Dendritic cell treated with granulocyte-macrophage colony-stimulating factor and Interleukin-4, amounts not matched to agents 40 ng/mL and 50 ng/mL, for 4 days (primary cell): Measurements from ENCODE around the gene PCDHB12.
"Not testable (repeated sequence)": the region's sequence is repeated elsewhere in the genome, so short reads cannot be mapped to it uniquely, and the experiment has no call there.

ENCODE experiments used
- H3K27ac Mint-ChIP-seq: one replicate; pipeline ENCODE4 v1.8.0; 2022; ENCODE audit warnings: mild to moderate bottlenecking, mixed read lengths
- H3K27me3 Mint-ChIP-seq: one replicate; pipeline ENCODE4 v1.8.0; 2022; ENCODE audit warnings: mild to moderate bottlenecking, mixed read lengths
- H3K36me3 Mint-ChIP-seq: one replicate; pipeline ENCODE4 v1.8.0; 2022; ENCODE audit warnings: low read depth, mixed read lengths
- H3K4me1 Mint-ChIP-seq: one replicate; pipeline ENCODE4 v1.8.0; 2022; ENCODE audit warnings: low read depth, mixed read lengths
- H3K4me3 Mint-ChIP-seq: one replicate; pipeline ENCODE4 v1.8.0; 2022; ENCODE audit warnings: mild to moderate bottlenecking, moderate library complexity, mixed read lengths
- H3K9me3 Mint-ChIP-seq: one replicate; pipeline ENCODE4 v1.8.0; 2022; ENCODE audit warnings: mixed read lengths
- intact Hi-C: fragments of 100-400 bp; cut with micrococcal nuclease; formaldehyde crosslinking; loops from one replicate; pipeline ENCODE4 v1.15.0; 2022

Gene PCDHB12

GRCh38 chr5:141208478-141208877 is at the start of gene PCDHB12:
Gene PCDHB12, plus strand, starts transcription at chr5:141208719. Its CDS starts 189 bp downstream, at chr5:141208908.
- H3K27me3 Mint-ChIP-seq = peaks cover 27% of the 10 kb centered on the region
- no peaks in the 10 kb centered on the region for H3K4me1 Mint-ChIP-seq
- H3K36me3 Mint-ChIP-seq = no peaks in the 10 kb centered on the region
- no peak within 1 kb of the TSS for H3K27ac Mint-ChIP-seq
- peaks cover 27% of the 10 kb centered on the region for H3K9me3 Mint-ChIP-seq
- no peak within 1 kb of the TSS for H3K4me3 Mint-ChIP-seq
- intact Hi-C loops = no loop called here

- H3K9me3 Mint-ChIP-seq = peaks cover 47% of the 10 kb centered on the region
- H3K27me3 Mint-ChIP-seq = peaks cover 4% of the 10 kb centered on the region
- no peak within 1 kb of the TSS for H3K27ac Mint-ChIP-seq
- no peaks in the 10 kb centered on the region for H3K36me3 Mint-ChIP-seq
- H3K4me1 Mint-ChIP-seq = no peaks in the 10 kb centered on the region
- intact Hi-C loops = no loop called here
- no peak within 1 kb of the TSS for H3K4me3 Mint-ChIP-seq
Observed at GRCh38 chr5:141172381-141173204, 35.9 kb upstream of the PCDHB12 start, which contains the start of gene PCDHB7. Gene PCDHB7, plus strand, starts transcription at chr5:141172644. Its CDS starts 192 bp downstream, at chr5:141172836.

GRCh38 chr5:141174291-141175104 is 34.0 kb upstream of the PCDHB12 start:
- H3K27me3 Mint-ChIP-seq, intact Hi-C loops, H3K27ac Mint-ChIP-seq: not testable (repeated sequence)

GRCh38 chr5:141175933-141176332 is 32.6 kb upstream of the PCDHB12 start:
- Mint-ChIP-seq H3K4me3 (no peak overlapping the region), H3K27me3 (peaks cover 7% of the 10 kb centered on the region), H3K36me3 (no peaks in the 10 kb centered on the region), H3K27ac (no peak overlapping the region), H3K9me3 (peaks cover 28% of the 10 kb centered on the region), H3K4me1 (no peaks in the 10 kb centered on the region)
- intact Hi-C loops = no loop called here

More at GRCh38 chr5:141174291-141175104, 34.0 kb upstream of the PCDHB12 start:
- peaks cover 30% of the 10 kb centered on the region for H3K9me3 Mint-ChIP-seq
- H3K4me3 Mint-ChIP-seq, H3K36me3 Mint-ChIP-seq, H3K4me1 Mint-ChIP-seq: not testable (repeated sequence)

GRCh38 chr5:141177577-141178191 is 30.8 kb upstream of the PCDHB12 start, which contains the start of gene PCDHB8:
Gene PCDHB8, plus strand, starts transcription at chr5:141177790. Its CDS starts 245 bp downstream, at chr5:141178035.
- intact Hi-C loops, H3K36me3 Mint-ChIP-seq: not testable (repeated sequence)
- peaks cover 14% of the 10 kb centered on the region for H3K27me3 Mint-ChIP-seq

GRCh38 chr5:141179371-141179770 is 29.1 kb upstream of the PCDHB12 start:
- Mint-ChIP-seq H3K9me3 (peaks cover 33% of the 10 kb centered on the region), H3K27me3 (peaks cover 18% of the 10 kb centered on the region)
- H3K36me3 Mint-ChIP-seq, H3K4me1 Mint-ChIP-seq, H3K27ac Mint-ChIP-seq, intact Hi-C loops, H3K4me3 Mint-ChIP-seq: not testable (repeated sequence)

More at GRCh38 chr5:141177577-141178191, 30.8 kb upstream of the PCDHB12 start, which contains the start of gene PCDHB8:
- H3K4me3 Mint-ChIP-seq, H3K27ac Mint-ChIP-seq, H3K4me1 Mint-ChIP-seq: not testable (repeated sequence)
- H3K9me3 Mint-ChIP-seq = peaks cover 35% of the 10 kb centered on the region

- H3K4me1 Mint-ChIP-seq, H3K4me3 Mint-ChIP-seq, H3K36me3 Mint-ChIP-seq, intact Hi-C loops, H3K27ac Mint-ChIP-seq: not testable (repeated sequence)
- Mint-ChIP-seq H3K27me3 (peaks cover 23% of the 10 kb centered on the region), H3K9me3 (peaks cover 36% of the 10 kb centered on the region)
Observed at GRCh38 chr5:141179876-141180275, 28.6 kb upstream of the PCDHB12 start.

GRCh38 chr5:141180313-141180712 is 28.2 kb upstream of the PCDHB12 start:
- Mint-ChIP-seq H3K9me3 (peaks cover 40% of the 10 kb centered on the region), H3K4me1 (no peaks in the 10 kb centered on the region), H3K4me3 (no peak overlapping the region), H3K27ac (no peak overlapping the region), H3K27me3 (peaks cover 24% of the 10 kb centered on the region), H3K36me3 (no peaks in the 10 kb centered on the region)
- intact Hi-C loops = no loop called here

- Mint-ChIP-seq H3K4me3 (no peak within 1 kb of the TSS), H3K36me3 (no peaks in the 10 kb centered on the region), H3K4me1 (no peaks in the 10 kb centered on the region), H3K27ac (no peak within 1 kb of the TSS), H3K9me3 (peaks cover 50% of the 10 kb centered on the region), H3K27me3 (peaks cover 29% of the 10 kb centered on the region)
- intact Hi-C loops = no loop called here
Observed at GRCh38 chr5:141182248-141182647, 26.3 kb upstream of the PCDHB12 start, which contains the start of gene PCDHB16. Gene PCDHB16, plus strand, starts transcription at chr5:141182387. Its CDS starts 173 bp downstream, at chr5:141182560.

- intact Hi-C loops, H3K4me3 Mint-ChIP-seq, H3K36me3 Mint-ChIP-seq, H3K27ac Mint-ChIP-seq, H3K4me1 Mint-ChIP-seq: not testable (repeated sequence)
- H3K9me3 Mint-ChIP-seq = peaks cover 67% of the 10 kb centered on the region
- peaks cover 42% of the 10 kb centered on the region for H3K27me3 Mint-ChIP-seq
Observed at GRCh38 chr5:141184117-141184855, 24.2 kb upstream of the PCDHB12 start.

- intact Hi-C loops = no loop called here
- Mint-ChIP-seq H3K27me3 (peaks cover 49% of the 10 kb centered on the region), H3K4me1 (no peaks in the 10 kb centered on the region)
Observed at GRCh38 chr5:141186897-141187512, 21.5 kb upstream of the PCDHB12 start, which contains the start of gene PCDHB9. Gene PCDHB9, plus strand, starts transcription at chr5:141187161. Its CDS starts 158 bp downstream, at chr5:141187319.

GRCh38 chr5:141188682-141189081 is 19.8 kb upstream of the PCDHB12 start:
- H3K4me3 Mint-ChIP-seq, H3K36me3 Mint-ChIP-seq, intact Hi-C loops, H3K27ac Mint-ChIP-seq, H3K4me1 Mint-ChIP-seq: not testable (repeated sequence)
- H3K27me3 Mint-ChIP-seq = peaks cover 41% of the 10 kb centered on the region
- peaks cover 63% of the 10 kb centered on the region for H3K9me3 Mint-ChIP-seq

More at GRCh38 chr5:141186897-141187512, 21.5 kb upstream of the PCDHB12 start, which contains the start of gene PCDHB9:
- H3K4me3 Mint-ChIP-seq = no peak within 1 kb of the TSS
- H3K36me3 Mint-ChIP-seq = no peaks in the 10 kb centered on the region
- no peak within 1 kb of the TSS for H3K27ac Mint-ChIP-seq
- H3K9me3 Mint-ChIP-seq = peaks cover 66% of the 10 kb centered on the region

- H3K4me1 Mint-ChIP-seq, H3K4me3 Mint-ChIP-seq, H3K27ac Mint-ChIP-seq, intact Hi-C loops, H3K36me3 Mint-ChIP-seq: not testable (repeated sequence)
- peaks cover 62% of the 10 kb centered on the region for H3K9me3 Mint-ChIP-seq
- H3K27me3 Mint-ChIP-seq = peaks cover 41% of the 10 kb centered on the region
Observed at GRCh38 chr5:141189131-141189530, 19.4 kb upstream of the PCDHB12 start.
